K562 (cell line): Measurements from ENCODE around the gene NISCH. TPM values are rescaled to one million over a fixed set of nuclear protein-coding genes. Genes with fewer than 3 reads are reported as not detected.

Experiments used
- ATAC-seq: fragments of 200-7000 bp; cut with Tn5 transposase; 3 replicates; pipeline ENCODE4 v1.9.1; 2020; ENCODE audit warnings: moderate library complexity
- BruUV-seq: library from RNA; stranded (reverse); fragments of 400-500 nt; replicated peaks from 2 replicates; lab custom pipeline; 2021; lab: Mats Ljungman, UMichigan
- CTCF ChIA-PET: fragments of 300-600 bp; formaldehyde crosslinking; extraction: SDS; loops from one replicate; lab custom pipeline; 2021; ENCODE audit warnings: low intra/inter-chr PET ratio; lab: Yijun Ruan, JAX
- POLR2A ChIA-PET: fragments of 300-600, 350-650 bp; sonication (Branson Sonifier 250); formaldehyde crosslinking; extraction: SDS; loops from one replicate; lab custom pipeline; 2021; ENCODE audit warnings: antibody characterized with exemption, inconsistent platforms; lab: Yijun Ruan, JAX
- DNase-seq, 4 experiments: peaks; one replicate each; pipeline versions ENCODE4 v3.0.0 to v3.0.0-alpha.2; 2011 to 2018; ENCODE audit warnings: low spot score in 3 of 4, mixed read lengths in 3 of 4; ENCODE audit errors: extremely low read depth in 1 of 4
- FAIRE-seq: peaks from 2 replicates; lab custom pipeline; 2011; peaks lifted over from hg19 to GRCh38; lab: Jason Lieb, UNC
- H2AFZ ChIP-seq: 2 replicates; pipeline ENCODE4 v1.6.0; 2011; ENCODE audit warnings: low read depth, low read length, control low read depth, inconsistent platforms
- H3K27ac ChIP-seq: fragments of 200-600 bp; 3 replicates; pipeline ENCODE4 v1.8.0; 2011; ENCODE audit warnings: low read depth, mild to moderate bottlenecking, control low read depth, inconsistent platforms, low read length, moderate library complexity, mixed read lengths; ENCODE audit errors: extremely low read depth
- H3K27me3 ChIP-seq, 2 experiments: fragments of 300-600 bp in 1 of 2; 2 replicates in 1 of 2; 3 replicates in 1 of 2; pipeline versions ENCODE4 v1.6.0 to v1.8.0; 2011; ENCODE audit warnings: inconsistent platforms in 2 of 2, low read length in 2 of 2, mild to moderate bottlenecking in 1 of 2, mixed read lengths in 1 of 2, moderate library complexity in 1 of 2; ENCODE audit not compliant: control insufficient read depth in 2 of 2, insufficient read depth in 2 of 2
- H3K36me3 ChIP-seq: fragments of 300-600 bp; 3 replicates; pipeline ENCODE4 v1.8.0; 2011; ENCODE audit warnings: mild to moderate bottlenecking, low read length, inconsistent platforms; ENCODE audit not compliant: control insufficient read depth, insufficient read depth
- H3K4me1 ChIP-seq, 2 experiments: fragments of 200-600 bp in 1 of 2; replicated peaks in 1 of 2; 2 replicates in 1 of 2; 3 replicates in 1 of 2; pipeline versions ENCODE4 v1.5.1 to v1.8.0; 2011; ENCODE audit warnings: inconsistent platforms in 2 of 2, low read length in 2 of 2, mild to moderate bottlenecking in 1 of 2, mixed read lengths in 1 of 2, moderate library complexity in 1 of 2; ENCODE audit not compliant: control insufficient read depth in 2 of 2, insufficient read depth in 2 of 2
- H3K4me2 ChIP-seq: 2 replicates; pipeline ENCODE4 v1.6.1; 2011; ENCODE audit warnings: low read length, control low read depth, inconsistent platforms, mixed read lengths; ENCODE audit not compliant: insufficient read depth
- H3K4me3 ChIP-seq: fragments of 200-600 bp; sonication (generic), shearing (Covaris generic); 2 replicates; pipeline ENCODE4 v1.5.1; 2016; ENCODE audit warnings: control low read depth, inconsistent platforms
- H3K79me2 ChIP-seq: fragments of 200-600 bp; 3 replicates; pipeline ENCODE4 v1.8.0; 2011; ENCODE audit warnings: low read length, inconsistent platforms; ENCODE audit not compliant: control insufficient read depth, insufficient read depth
- H3K9ac ChIP-seq, 2 experiments: 2 replicates each; pipeline versions ENCODE4 v1.6.0 to v1.6.1; 2011; ENCODE audit warnings: low read depth in 2 of 2, low read length in 2 of 2, control low read depth in 1 of 2, inconsistent platforms in 1 of 2, mild to moderate bottlenecking in 1 of 2, mixed read lengths in 1 of 2; ENCODE audit not compliant: insufficient read depth in 1 of 2
- H3K9me1 ChIP-seq: one replicate; pipeline ENCODE4 v1.6.0; 2011; ENCODE audit warnings: inconsistent platforms, mild to moderate bottlenecking, low read length, moderate library complexity; ENCODE audit not compliant: control insufficient read depth, insufficient read depth
- H3K9me3 ChIP-seq: replicated peaks from 2 replicates; pipeline ENCODE4 v1.5.1; 2011; ENCODE audit warnings: low read depth, low read length, inconsistent platforms; ENCODE audit not compliant: control insufficient read depth, insufficient read depth
- H4K20me1 ChIP-seq: replicated peaks from 2 replicates; pipeline ENCODE4 v1.6.1; 2011; ENCODE audit warnings: low read length, inconsistent platforms, mixed read lengths; ENCODE audit not compliant: control insufficient read depth, insufficient read depth
- CTCF ChIP-seq, 3 experiments: IDR thresholded peaks in 2 of 3; conservative IDR thresholded peaks in 1 of 3; 2 replicates each; pipeline ENCODE4 v1.5.1; 2011 to 2012; ENCODE audit warnings: low read length in 3 of 3, mild to moderate bottlenecking in 3 of 3, control low read depth in 2 of 3, improper control_type of control experiment in 1 of 3, inconsistent platforms in 1 of 3, low read depth in 1 of 3, mixed read lengths in 1 of 3, moderate library complexity in 1 of 3; ENCODE audit not compliant: insufficient read depth in 2 of 3
- HES1 ChIP-seq: fragments of 450-650 bp; IDR thresholded peaks from 2 replicates; pipeline ENCODE4 v1.6.1; 2016; ENCODE audit warnings: low read depth, mild to moderate bottlenecking, moderate library complexity
- POLR2G ChIP-seq: fragments of 200-400 bp; formaldehyde crosslinking; IDR thresholded peaks from 2 replicates; pipeline ENCODE4 v1.6.1; 2017; ENCODE audit warnings: low read depth, mild to moderate bottlenecking, antibody characterized with exemption, low read length, moderate library complexity
- RAD21 ChIP-seq, 2 experiments: fragments of 250-450 bp in 1 of 2; fragments of 450-650 bp in 1 of 2; sonication (Bioruptor Pico) in 1 of 2; formaldehyde crosslinking in 1 of 2; IDR thresholded peaks in 1 of 2; conservative IDR thresholded peaks in 1 of 2; 2 replicates each; pipeline versions ENCODE4 v1.4.0 to v1.8.0; 2020 to 2022; ENCODE audit warnings: mild to moderate bottlenecking in 2 of 2, moderate library complexity in 1 of 2
- XRCC3 ChIP-seq: fragments of 450-650 bp; IDR thresholded peaks from 2 replicates; pipeline ENCODE4 v1.6.1; 2017; ENCODE audit warnings: mild to moderate bottlenecking, moderate library complexity
- WGBS: fragments of 100-300 bp; shearing (Covaris generic); methylation state at CpG from one replicate; pipeline ENCODE4 v1.1.6; 2016; ENCODE audit warnings: low coverage, mixed read lengths; ENCODE audit not compliant: insufficient coverage; ENCODE audit errors: missing lambda C conversion rate; 5-methylcytosine and 5-hydroxymethylcytosine counted together
- in situ Hi-C: fragments of 300-500 bp; cut with MboI; formaldehyde crosslinking; loops from 4 replicates; pipeline ENCODE4 v1.15.0; 2018; ENCODE audit warnings: inconsistent platforms, mixed read lengths
- intact Hi-C: fragments of 100-400 bp; cut with micrococcal nuclease; formaldehyde crosslinking; loops from 2 replicates; pipeline ENCODE4 v1.14.2; 2022
- polyA plus RNA-seq, 8 experiments: library from polyadenylated mRNA; depleted of rRNA in 4 of 8; stranded (reverse) in 5 of 8; unstranded in 3 of 8; fragments of >200 nt; fragmentation: Nextera tagmentation in 2 of 8; fragmentation: Illumina TruSeq in 1 of 8; extraction: Ambion mirVana in 2 of 8; extraction: Trizol in 1 of 8; gene quantifications; 2 replicates each; pipeline versions ENCODE4 v1.2.1 to v1.2.3, GENCODE V29; 2011 to 2014; ENCODE audit warnings: inconsistent platforms in 1 of 8, missing spikeins in 1 of 8
- total RNA-seq, 7 experiments: library from RNA; depleted of rRNA in 6 of 7; stranded (reverse); fragments of >200 nt in 6 of 7; fragmentation: Illumina TruSeq in 2 of 7; extraction: Trizol in 2 of 7; gene quantifications; 2 replicates each; pipeline versions ENCODE4 v1.2.1 to v1.2.3, GENCODE V29; 2011 to 2021; ENCODE audit warnings: low replicate concordance in 1 of 7

The NISCH gene
- total and polyA plus RNA-seq, 9 of the 15 experiments (the other 6 are each of a cell fraction or from before 2014, with no cell fraction given), result 0.44 to 43.5 (median 23.4) TPM

- Histone ChIP-seq H3K9ac (no peak overlapping the region; a peak in 1 of 4 replicates), H3K9me3 (no peaks in the 10 kb centered on the region)
- no peak for TF ChIP-seq XRCC3
- TF ChIP-seq CTCF (IDR thresholded peaks at IDR 0.05 in 2 of 3, conservative IDR thresholded peaks at IDR 0.05 in 1 of 3; ENCODE audit: insufficient read depth in 2 of 3, low read depth in 1 of 3, low read length in 3 of 3), result peak; percentile 46 to 59 (median 54)
- TF ChIP-seq HES1, result no peak
- TF ChIP-seq POLR2G, result peak; percentile 38; the same call in 1 of the 2 replicates
- TF ChIP-seq RAD21 (CRISPR knock-in tag; conservative IDR thresholded peaks at IDR 0.05 in 1 of 2, IDR thresholded peaks at IDR 0.05 in 1 of 2), result peak in 1 of 2 experiments; percentile 25; a peak in 1 of 4 replicates
- TF ChIP-seq, all 486 proteins: peak for 3
- peak; percentile 80 for ATAC-seq
- CTCF ChIA-PET, result interaction anchor here (0.6 kb wide), 1 partner anchor 435 kb away, joined by 3 read pairs; no protein-coding TSS in a partner anchor
- H4K20me1 ChIP-seq, result no peaks in the 10 kb centered on the region
- no peaks in the 10 kb centered on the region for H3K27me3 ChIP-seq
- peak in 1 of 4 experiments; percentile 32 for DNase-seq
- no TSS peak for BruUV-seq
- no peak overlapping the region for H2AFZ ChIP-seq
- 93% methylated on average over 10 of the region's 26 CpGs for WGBS
- FAIRE-seq, result no peak
- POLR2A ChIA-PET, result interaction anchor here (1.3 kb wide), 1 partner anchor 13 kb away, joined by 4 read pairs; no protein-coding TSS in a partner anchor
- peaks cover 60% of the 10 kb centered on the region; the same call in 2 of the 3 replicates for H3K36me3 ChIP-seq
- no peak overlapping the region for H3K4me2 ChIP-seq
- H3K4me3 ChIP-seq, result no peak overlapping the region
- in situ Hi-C loops (no loop called here), intact Hi-C loops (no loop called here)
- H3K4me1 ChIP-seq, result peaks cover 0 to 9% of the 10 kb centered on the region in 2 experiments; a peak in 2 of 5 replicates
- H3K79me2 ChIP-seq, result no peaks in the 10 kb centered on the region
- no peak overlapping the region for H3K27ac ChIP-seq
- H3K9me1 ChIP-seq, result no peaks in the 10 kb centered on the region
These were observed 16.2 kb downstream of the NISCH start for GRCh38 chr3:52471371-52472238.
